Measurements from ENCODE around the gene SPOCD1.

DNA sequence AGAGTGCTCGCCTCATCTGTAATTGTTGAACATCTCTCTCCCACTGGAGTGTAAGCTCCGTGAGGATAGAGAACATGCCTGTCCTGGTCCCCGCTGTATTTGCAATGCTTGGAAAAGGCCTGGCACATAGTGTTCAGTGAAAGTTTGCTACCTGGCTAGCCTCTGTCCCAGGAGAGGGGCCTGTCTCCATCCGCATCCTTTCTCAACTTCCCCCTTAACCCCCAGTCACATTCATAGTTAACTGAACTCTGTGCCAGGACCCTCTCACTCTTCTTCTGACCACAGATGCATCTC is 15.2 kb downstream of the SPOCD1 start:
- no peak for TF ChIP-seq CTCF (IDR thresholded peaks at IDR 0.05)
- no peak for TF ChIP-seq POLR2A (IDR thresholded peaks at IDR 0.05)

Data from tibial nerve (tissue), 3 donors.